HepG2 (cell line): ENCODE data around the gene ETFRF1. TPM values are rescaled to one million over a fixed set of nuclear protein-coding genes. Genes with fewer than 3 reads are reported as not detected.

Experiments used
- DMAP1 ChIP-seq: IDR thresholded peaks from 2 replicates; pipeline ENCODE4 v1.6.1; 2016
- GMEB2 ChIP-seq: IDR thresholded peaks from 2 replicates; pipeline ENCODE4 v1.6.1; 2016; ENCODE audit warnings: missing biosample characterization, missing genetic modification reagents, low read depth
- HBP1 ChIP-seq: IDR thresholded peaks from 2 replicates; pipeline ENCODE4 v1.6.1; 2016; ENCODE audit warnings: low read depth, control low read depth
- NRL ChIP-seq: sonication (generic); formaldehyde crosslinking; IDR thresholded peaks from 2 replicates; pipeline ENCODE4 v1.5.0; 2020; ENCODE audit warnings: missing genetic modification reagents, mild to moderate bottlenecking, moderate library complexity, borderline replicate concordance
- SAP130 ChIP-seq: IDR thresholded peaks from 2 replicates; pipeline ENCODE4 v1.6.1; 2016; ENCODE audit warnings: low read depth
- SATB2 ChIP-seq: sonication (generic); formaldehyde crosslinking; IDR thresholded peaks from 2 replicates; pipeline ENCODE4 v1.5.0; 2020; ENCODE audit warnings: missing genetic modification reagents
- TARDBP ChIP-seq: sonication (generic); formaldehyde crosslinking; IDR thresholded peaks from 2 replicates; pipeline ENCODE4 v1.8.0; 2022; ENCODE audit warnings: mild to moderate bottlenecking, missing genetic modification reagents
- TIGD3 ChIP-seq: sonication (generic); formaldehyde crosslinking; IDR thresholded peaks from 2 replicates; pipeline ENCODE4 v1.5.1; 2020; ENCODE audit warnings: mild to moderate bottlenecking, missing genetic modification reagents, borderline replicate concordance
- ZNF281 ChIP-seq: sonication (generic); formaldehyde crosslinking; IDR thresholded peaks from 2 replicates; pipeline ENCODE4 v1.4.0; 2020; ENCODE audit warnings: missing genetic modification reagents, borderline replicate concordance
- ZNF512 ChIP-seq: sonication (generic); formaldehyde crosslinking; IDR thresholded peaks from 2 replicates; pipeline ENCODE4 v1.4.0; 2020; ENCODE audit warnings: mild to moderate bottlenecking, missing genetic modification reagents
- ZNF512B ChIP-seq: sonication (generic); formaldehyde crosslinking; IDR thresholded peaks from 2 replicates; pipeline ENCODE4 v1.5.1; 2020; ENCODE audit warnings: missing genetic modification reagents, mild to moderate bottlenecking, borderline replicate concordance
- ZNF724P ChIP-seq: sonication (generic); formaldehyde crosslinking; IDR thresholded peaks from 2 replicates; pipeline ENCODE4 v1.8.0; 2022; ENCODE audit warnings: missing genetic modification reagents, borderline replicate concordance
- ZNF768 ChIP-seq: sonication (generic); formaldehyde crosslinking; IDR thresholded peaks from 2 replicates; pipeline ENCODE4 v1.4.0; 2020; ENCODE audit warnings: missing genetic modification reagents
- ZNF776 ChIP-seq: sonication (generic); formaldehyde crosslinking; IDR thresholded peaks from 2 replicates; pipeline ENCODE4 v1.4.0; 2020; ENCODE audit warnings: mild to moderate bottlenecking, missing genetic modification reagents
- ZNF792 ChIP-seq: IDR thresholded peaks from 2 replicates; pipeline ENCODE4 v1.6.1; 2016
- ZSCAN20 ChIP-seq: sonication (generic); formaldehyde crosslinking; IDR thresholded peaks from 2 replicates; pipeline ENCODE4 v1.4.0; 2020; ENCODE audit warnings: missing genetic modification reagents, mild to moderate bottlenecking, borderline replicate concordance
- polyA plus RNA-seq, 8 experiments: library from polyadenylated mRNA; depleted of rRNA in 3 of 8; stranded (reverse) in 7 of 8; unstranded in 1 of 8; fragments of >200 nt; fragmentation: Illumina TruSeq in 4 of 8; extraction: Trizol in 4 of 8; gene quantifications; 2 replicates each; pipeline versions ENCODE4 v1.2.1 to v1.2.3, GENCODE V29; 2011 to 2016; ENCODE audit warnings: low read depth in 4 of 8, missing spikeins in 1 of 8, mixed read lengths in 1 of 8; ENCODE audit not compliant: insufficient read depth in 1 of 8
- total RNA-seq, 5 experiments: library from RNA; depleted of rRNA; stranded (reverse); fragments of >200 nt; fragmentation: Illumina TruSeq; extraction: Trizol; gene quantifications; 2 replicates each; pipeline ENCODE4 v1.2.3, GENCODE V29; 2016; ENCODE audit warnings: low read depth in 1 of 5

Gene ETFRF1
- total and polyA plus RNA-seq, 2 of the 13 experiments (the other 11 are each of a cell fraction or from before 2014, with no cell fraction given) = 6.8 to 7.0 TPM

GRCh38 chr12:25195056-25195971, at the start of gene ETFRF1, which contains the start of gene DNAI7 (continued):
- TF ChIP-seq GMEB2 (CRISPR knock-in tag) (no peak), TARDBP (no peak), ZNF512 (no peak), ZNF776 (no peak), NRL (peak; percentile 55; the same call in 1 of the 2 replicates), TIGD3 (CRISPR knock-in tag) (no peak; the same call in 1 of the 2 replicates), ZNF281 (CRISPR knock-in tag) (peak; percentile 85), SATB2 (CRISPR knock-in tag) (no peak), SAP130 (CRISPR knock-in tag) (peak; percentile 94), HBP1 (CRISPR knock-in tag) (peak; percentile 51; the same call in 1 of the 2 replicates), ZNF768 (CRISPR knock-in tag) (0 out of 2 replicates have a peak, but pooled peaks have one; percentile 13), ZNF724P (CRISPR knock-in tag) (no peak), ZNF792 (peak; percentile 44; the same call in 1 of the 2 replicates), ZNF512B (no peak), ZSCAN20 (CRISPR knock-in tag) (no peak), DMAP1 (peak; percentile 57; the same call in 1 of the 2 replicates)
